Brain microvascular endothelial cell (primary cell): ENCODE results near the gene CHCHD5.

Source experiments
- DNase-seq: peaks from one replicate; pipeline ENCODE4 v3.0.0-alpha.2; 2020
- H3K27ac ChIP-seq: fragments of 250-450 bp; sonication (Bioruptor Pico); 2 replicates; pipeline ENCODE4 v1.5.1; 2020; ENCODE audit warnings: mild to moderate bottlenecking, moderate library complexity
- H3K27me3 ChIP-seq: fragments of 250-450 bp; sonication (Bioruptor Pico); replicated peaks from 2 replicates; pipeline ENCODE4 v1.5.1; 2020; ENCODE audit warnings: mild to moderate bottlenecking
- H3K36me3 ChIP-seq: fragments of 250-450 bp; sonication (Bioruptor Pico); replicated peaks from 2 replicates; pipeline ENCODE4 v1.5.1; 2020; ENCODE audit warnings: mild to moderate bottlenecking
- H3K4me3 ChIP-seq: 2 replicates; pipeline ENCODE4 v1.5.1; 2011; ENCODE audit warnings: low read depth, mild to moderate bottlenecking, control low read depth, low read length, moderate library complexity
- CTCF ChIP-seq: IDR thresholded peaks from 2 replicates; pipeline ENCODE4 v1.5.1; 2011; ENCODE audit warnings: low read depth, mild to moderate bottlenecking, moderate library complexity, low read length, control low read depth, inconsistent platforms; ENCODE audit errors: missing control alignments
- in situ Hi-C: cut with HindIII; loops from 2 replicates; pipeline ENCODE4 v1.10.0; 2017; ENCODE audit warnings: low sequenced_read_pairs, low pct_ligation_motif_present

CHCHD5 gene

GRCh38 chr2:112597537-112598322 is 13.3 kb downstream of the CHCHD5 start:
- H3K36me3 ChIP-seq, result no peaks in the 10 kb centered on the region
- H3K27me3 ChIP-seq, result no peaks in the 10 kb centered on the region
- TF ChIP-seq CTCF, result no peak
- in situ Hi-C loops, result no loop called here
- no peak overlapping the region for H3K27ac ChIP-seq
- no peak overlapping the region for H3K4me3 ChIP-seq
- DNase-seq, result no peak

GRCh38 chr2:112600634-112601033 is 16.2 kb downstream of the CHCHD5 start:
- Histone ChIP-seq H3K4me3 (no peak overlapping the region), H3K27ac (no peak overlapping the region), H3K27me3 (no peaks in the 10 kb centered on the region), H3K36me3 (no peaks in the 10 kb centered on the region)
- DNase-seq, result no peak
- in situ Hi-C loops, result no loop called here
- TF ChIP-seq CTCF, result no peak

GRCh38 chr2:112601754-112602153 is 17.3 kb downstream of the CHCHD5 start:
- H3K36me3 ChIP-seq, result no peaks in the 10 kb centered on the region
- in situ Hi-C loops, result no loop called here
- DNase-seq, result no peak
- TF ChIP-seq CTCF, result no peak
- no peak overlapping the region for H3K27ac ChIP-seq
- H3K27me3 ChIP-seq, result no peaks in the 10 kb centered on the region
- no peak overlapping the region for H3K4me3 ChIP-seq

GRCh38 chr2:112602917-112603316 is 18.5 kb downstream of the CHCHD5 start:
- no peak overlapping the region for H3K27ac ChIP-seq
- H3K36me3 ChIP-seq, result no peaks in the 10 kb centered on the region
- in situ Hi-C loops, result no loop called here
- no peak for TF ChIP-seq CTCF
- H3K27me3 ChIP-seq, result no peaks in the 10 kb centered on the region
- no peak for DNase-seq
- no peak overlapping the region for H3K4me3 ChIP-seq

- no peak for DNase-seq
- no peak overlapping the region for H3K4me3 ChIP-seq
- H3K27me3 ChIP-seq, result no peaks in the 10 kb centered on the region
- in situ Hi-C loops, result no loop called here
- no peaks in the 10 kb centered on the region for H3K36me3 ChIP-seq
- no peak for TF ChIP-seq CTCF
- H3K27ac ChIP-seq, result no peak overlapping the region
Measured at GRCh38 chr2:112603731-112604130, 19.3 kb downstream of the CHCHD5 start.

GRCh38 chr2:112604952-112605351 is 20.5 kb downstream of the CHCHD5 start:
- no peaks in the 10 kb centered on the region for H3K36me3 ChIP-seq
- no peak overlapping the region for H3K27ac ChIP-seq
- H3K27me3 ChIP-seq, result no peaks in the 10 kb centered on the region
- H3K4me3 ChIP-seq, result no peak overlapping the region
- no peak for DNase-seq
- in situ Hi-C loops, result no loop called here
- TF ChIP-seq CTCF, result no peak
